ENCODE data around the gene ST8SIA2.

The ST8SIA2 gene

DNA sequence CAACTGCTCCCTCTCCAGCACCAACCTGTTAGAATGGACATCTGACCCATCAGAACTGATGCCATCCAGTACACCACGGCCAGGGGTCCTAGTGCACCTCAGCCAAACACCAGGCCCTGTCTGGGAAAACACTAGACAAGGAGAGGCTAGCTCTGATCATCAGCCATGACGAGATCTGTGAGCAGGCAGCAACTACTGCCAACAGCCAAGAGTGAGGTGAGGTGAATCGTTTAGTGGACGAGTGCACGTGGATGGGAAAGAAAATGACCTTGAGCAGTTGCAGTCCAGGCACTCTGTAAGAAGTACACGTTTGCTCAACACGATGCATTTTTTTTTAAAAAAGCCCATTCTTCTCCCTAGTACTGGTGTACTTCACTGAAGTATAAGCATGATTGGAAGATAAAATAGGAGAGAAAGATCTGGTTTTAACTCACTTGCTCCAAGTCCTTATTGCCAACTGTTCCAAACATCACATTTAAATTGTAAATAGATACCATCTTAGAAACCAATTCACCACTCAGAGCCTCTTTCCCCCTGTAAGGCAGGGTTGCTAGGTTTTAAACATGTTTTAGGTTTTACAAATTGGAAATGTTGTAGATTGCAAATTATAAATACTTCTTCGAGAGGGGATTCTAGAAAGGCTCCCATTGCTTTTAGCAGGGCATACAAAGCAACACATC lies 5.7 kb downstream of the ST8SIA2 start:
- DNase-seq: no peak

DNA sequence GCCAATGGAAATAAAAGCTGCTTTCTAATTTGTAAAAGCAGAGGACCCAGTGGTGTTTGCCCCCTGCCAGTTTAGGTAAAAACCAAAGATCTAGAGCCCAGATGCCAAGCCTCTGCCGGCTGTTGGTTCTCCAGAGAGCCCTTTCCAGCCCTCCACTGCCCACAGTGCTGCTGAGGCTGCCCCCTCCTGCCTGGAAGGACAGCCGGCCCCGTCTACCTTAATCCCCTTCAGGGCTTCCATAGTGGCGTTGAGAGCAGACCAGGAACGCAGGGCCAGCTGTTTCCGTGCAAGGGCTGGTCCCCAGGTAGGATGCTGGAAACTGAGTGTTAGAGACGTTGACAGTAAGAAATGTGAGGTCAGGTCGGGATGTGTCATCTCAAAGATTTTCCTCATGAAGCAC lies 6.9 kb downstream of the ST8SIA2 start:
- DNase-seq: no peak

DNA sequence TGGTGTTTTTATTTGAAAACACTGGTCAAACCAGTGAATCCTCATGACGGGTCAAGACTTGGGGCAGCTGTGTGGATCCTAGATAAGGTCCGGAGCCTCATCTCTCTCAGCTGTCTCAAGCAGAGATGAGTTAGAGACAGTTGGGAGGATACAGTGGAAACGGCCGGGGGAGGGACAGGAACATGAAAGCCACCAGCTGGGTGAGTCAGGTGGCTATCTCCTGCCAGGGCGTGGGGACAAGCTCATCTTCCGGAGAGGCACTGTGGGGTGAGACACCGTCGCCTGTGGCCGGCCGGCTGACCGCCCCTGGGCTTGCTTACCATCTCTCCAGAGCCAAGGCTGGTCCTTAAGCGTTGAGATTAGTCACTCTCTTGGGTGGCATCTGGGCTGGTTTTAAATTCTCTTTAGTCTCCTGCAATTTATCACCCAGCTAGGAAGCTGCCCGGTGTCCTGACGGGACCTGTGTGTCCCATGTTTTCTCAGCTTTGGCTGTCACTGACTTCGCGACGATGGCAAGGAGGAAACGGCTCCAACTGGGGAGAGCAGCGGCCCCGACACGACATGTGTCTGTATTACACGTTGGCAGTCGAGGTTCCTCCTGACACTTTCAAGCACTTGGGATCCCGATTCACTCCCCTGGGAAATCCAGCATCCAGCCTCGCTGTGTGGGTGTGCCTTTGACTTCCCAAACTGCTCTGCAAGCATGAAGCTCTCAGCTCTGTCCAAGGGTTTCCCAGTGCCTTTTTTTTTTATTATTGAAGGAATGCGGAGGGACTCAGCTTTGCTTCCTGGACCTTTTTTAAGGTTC lies 7.5 kb downstream of the ST8SIA2 start:
- DNase-seq: no peak

DNA sequence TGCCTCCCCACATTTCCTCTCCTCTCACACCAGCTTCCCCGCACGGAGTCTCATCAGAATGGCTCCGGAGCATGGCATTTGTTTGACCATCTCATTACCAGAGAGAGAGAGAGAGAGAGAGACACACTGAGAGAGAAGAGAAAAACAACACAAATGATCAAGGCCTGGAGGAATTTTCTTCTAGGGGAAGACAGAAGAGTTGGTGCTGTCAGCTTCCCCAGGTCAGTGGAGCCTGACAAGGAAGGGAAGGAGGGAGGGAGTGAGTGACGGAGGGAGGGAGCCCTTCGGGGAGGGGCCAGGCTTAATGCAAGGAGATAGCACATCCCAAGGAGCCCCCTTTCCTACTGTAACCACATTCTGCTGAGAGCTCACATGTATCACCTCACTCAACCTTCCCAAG lies 9.1 kb downstream of the ST8SIA2 start:
- no peak for DNase-seq

DNA sequence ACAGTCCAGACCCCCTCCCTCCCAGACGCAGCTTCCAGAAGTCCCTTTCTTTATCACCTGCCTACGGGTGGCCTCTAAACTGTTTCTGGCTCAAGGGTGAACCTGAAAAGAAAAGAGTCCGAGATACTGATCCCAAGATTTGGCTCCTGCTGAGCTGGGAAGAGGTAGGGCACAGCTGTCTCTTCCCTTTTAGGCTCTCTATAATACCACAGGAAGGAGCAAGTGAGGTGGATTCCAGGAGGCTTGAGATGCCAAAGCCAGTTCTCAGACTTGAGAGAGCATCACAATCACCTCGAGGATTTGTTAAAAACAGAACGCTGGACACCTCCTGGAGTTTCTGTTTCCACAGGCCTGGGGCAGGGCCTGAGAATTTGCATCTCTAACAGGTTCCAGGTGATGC lies 12.3 kb downstream of the ST8SIA2 start:
- no peak for DNase-seq

DNA sequence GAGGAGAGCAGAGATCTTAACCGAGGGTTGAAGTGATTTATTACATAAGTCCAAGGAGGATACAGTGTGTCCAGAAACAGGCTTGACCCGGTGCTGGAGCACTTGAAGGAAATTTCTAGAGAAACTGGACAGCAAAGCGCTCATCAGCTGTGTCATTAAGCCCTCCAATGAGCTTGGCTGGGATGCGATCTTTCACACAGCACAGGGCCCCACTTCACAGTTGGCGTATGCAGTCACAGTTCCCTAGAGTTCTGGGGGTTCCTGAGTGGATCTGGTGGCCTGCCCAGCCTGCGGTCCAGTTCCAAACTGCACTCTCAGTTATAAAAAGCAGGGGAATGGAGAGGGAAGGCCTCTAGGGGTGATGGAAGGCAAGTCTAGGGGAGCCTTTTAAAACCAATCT lies 13.6 kb downstream of the ST8SIA2 start:
- no peak for DNase-seq

DNA sequence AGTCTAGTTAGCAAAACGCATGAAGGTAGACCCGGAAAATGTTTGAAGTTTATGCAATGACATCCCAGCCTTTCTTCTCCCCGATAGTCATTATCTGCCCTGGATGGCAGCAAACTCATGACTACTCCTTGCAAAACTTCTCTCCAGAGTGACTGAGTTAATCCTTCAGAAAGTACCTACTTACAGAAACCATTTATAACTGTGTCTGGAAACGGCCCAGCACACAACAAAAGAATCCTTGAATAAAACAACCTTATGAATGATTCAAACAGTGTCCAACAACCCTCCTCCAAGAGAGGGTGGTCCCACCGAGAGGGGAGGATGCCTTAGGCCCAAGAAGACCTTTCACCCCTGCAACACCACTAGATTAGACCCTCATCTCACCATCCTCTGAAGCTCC lies 14.2 kb downstream of the ST8SIA2 start:
- DNase-seq: no peak

DNA sequence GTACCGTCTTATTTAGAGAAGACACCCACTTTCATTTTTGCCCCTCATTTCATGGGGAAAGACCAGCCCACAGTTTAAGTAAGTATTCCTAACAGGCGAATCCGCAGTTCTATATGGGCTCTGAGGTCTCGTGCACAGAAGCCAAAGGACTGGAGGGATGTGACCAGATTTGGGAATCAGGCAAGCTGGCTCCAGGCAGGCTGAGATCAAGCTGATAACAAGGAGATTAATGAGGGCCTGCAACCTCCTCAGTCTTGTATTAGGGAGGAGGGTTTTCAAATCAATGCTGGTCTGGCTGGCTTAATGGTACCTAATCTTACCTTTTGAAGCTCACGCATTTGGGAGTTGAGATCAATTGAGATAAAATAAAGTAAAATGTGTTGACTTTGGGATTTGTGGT lies 15.3 kb downstream of the ST8SIA2 start:
- no peak for DNase-seq

DNA sequence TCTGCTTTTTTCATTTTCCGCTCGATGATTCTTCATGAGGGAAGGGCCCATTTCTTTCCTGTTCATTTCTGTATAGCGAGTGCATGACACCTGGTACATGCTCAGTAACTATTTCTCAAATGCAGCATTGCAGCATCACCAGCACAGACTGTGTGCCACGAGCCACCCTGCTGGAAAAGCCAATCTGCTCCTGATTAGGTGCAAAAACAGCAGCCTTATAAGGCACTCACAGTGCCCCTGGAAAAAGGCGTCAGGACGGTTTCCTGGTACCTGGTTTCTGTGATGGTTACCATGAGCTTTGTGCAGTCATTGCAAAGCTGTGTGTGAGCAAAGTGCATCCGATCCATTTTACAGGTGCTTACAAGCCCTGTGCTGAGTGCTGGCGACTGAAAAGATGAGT lies 15.8 kb downstream of the ST8SIA2 start:
- no peak for DNase-seq

DNA sequence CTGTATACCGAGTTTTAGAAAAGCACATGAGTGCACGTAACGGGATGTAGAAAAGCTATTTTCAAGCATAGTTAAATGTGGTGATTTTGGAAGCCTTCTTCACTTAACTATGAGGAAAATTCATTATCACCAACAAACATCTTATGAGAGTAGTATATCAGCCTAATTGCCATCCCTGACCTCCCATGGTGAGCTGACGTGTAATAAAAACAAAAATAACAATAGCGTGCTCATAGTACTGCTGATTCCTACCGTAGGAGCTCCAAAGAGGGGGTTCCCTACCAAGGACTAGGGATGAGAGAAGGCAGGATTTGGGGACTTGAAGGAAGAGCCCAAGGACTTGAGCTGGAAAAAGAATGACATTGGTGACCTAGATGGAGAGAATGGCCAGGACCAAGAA lies 16.9 kb downstream of the ST8SIA2 start:
- DNase-seq: no peak

DNA sequence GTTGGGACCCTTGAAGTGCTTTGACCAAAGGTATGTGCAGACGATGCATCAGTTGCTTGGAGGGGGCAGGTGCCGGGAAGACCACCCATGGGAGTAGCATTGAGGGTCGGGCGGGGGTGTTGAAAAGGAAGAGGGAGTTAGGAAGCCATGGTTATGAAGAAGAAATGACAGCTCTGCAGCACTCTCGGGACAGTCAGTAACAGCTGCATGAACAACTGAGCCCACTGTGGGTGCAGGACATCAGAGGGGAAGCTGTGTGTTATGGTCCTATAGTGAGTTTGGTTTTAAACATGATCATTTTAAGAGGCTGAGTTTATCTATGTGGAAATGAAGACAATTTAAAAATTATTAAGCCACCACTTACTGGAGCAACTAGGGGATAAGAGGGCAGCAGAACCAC lies 17.6 kb downstream of the ST8SIA2 start:
- no peak for DNase-seq

DNA sequence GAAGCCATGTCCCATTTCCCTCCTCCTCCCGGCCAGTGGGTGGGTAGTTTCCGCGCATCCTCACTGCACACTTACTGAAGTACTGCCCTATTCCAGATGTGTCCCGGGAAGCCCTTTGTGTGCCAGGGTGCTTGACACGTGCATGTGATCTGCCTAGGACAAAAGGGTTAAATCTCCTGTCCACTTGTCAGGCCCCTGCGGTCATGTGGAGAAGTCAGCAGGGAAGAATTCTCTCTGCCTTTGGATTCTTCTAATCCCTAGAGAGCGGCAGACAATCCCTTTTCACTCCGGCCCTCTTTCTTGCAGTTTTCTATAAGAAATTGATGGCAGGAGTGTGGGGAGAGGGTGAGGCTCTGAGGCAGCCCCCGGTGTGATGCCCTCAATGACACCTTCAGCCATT lies 19.8 kb downstream of the ST8SIA2 start:
- DNase-seq: no peak

DNA sequence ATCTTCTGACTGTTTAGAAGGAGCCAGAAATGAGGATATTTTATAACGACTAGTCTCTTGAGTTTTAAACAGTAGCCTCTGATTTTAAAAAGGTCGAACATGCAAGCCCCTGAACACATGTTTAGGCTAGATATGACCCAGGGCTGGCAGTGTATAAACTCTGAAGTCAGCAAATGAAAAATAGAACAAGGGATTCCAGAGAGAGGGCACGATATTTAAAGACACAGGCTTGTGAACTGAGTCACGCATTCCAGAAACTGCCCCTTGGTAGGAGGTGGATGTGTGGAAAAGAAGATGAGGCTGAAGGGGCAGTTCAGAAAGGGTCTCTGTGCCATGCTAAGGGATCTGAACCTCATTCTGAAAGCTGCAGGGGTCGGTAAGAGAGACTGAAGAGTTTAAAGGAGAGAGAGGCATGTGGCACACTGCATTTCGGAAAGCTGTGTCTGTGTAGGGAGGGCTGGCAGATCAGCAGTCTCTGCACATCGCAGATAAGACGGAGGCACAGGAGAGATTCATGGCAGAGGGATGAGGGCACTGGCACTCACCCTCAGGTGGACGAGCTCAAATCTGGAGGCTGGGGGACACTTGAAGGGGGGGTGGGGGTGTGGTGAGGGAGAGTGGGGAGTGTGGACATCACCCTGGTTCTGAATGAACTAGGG lies 22.1 kb downstream of the ST8SIA2 start:
- DNase-seq: no peak

DNA sequence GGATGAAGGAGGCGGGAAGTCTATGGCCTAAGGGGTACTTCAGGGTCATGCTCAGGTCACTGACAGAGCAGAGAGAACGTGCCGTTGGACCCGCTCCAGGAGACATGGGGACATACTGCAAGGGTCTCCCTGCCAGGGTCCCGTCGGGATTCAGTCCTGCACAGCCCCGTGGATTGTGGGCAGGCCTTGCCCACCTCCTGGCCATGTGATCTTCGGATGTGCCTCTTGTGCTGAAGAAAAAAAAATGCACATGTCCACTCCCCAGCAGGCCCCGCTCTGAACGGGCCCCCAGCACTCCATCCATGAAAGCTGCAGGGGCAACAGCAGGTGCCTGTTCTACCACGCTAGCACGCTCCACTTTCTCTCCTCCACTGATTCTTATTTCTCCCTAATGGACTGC lies 22.9 kb downstream of the ST8SIA2 start:
- DNase-seq: no peak

DNA sequence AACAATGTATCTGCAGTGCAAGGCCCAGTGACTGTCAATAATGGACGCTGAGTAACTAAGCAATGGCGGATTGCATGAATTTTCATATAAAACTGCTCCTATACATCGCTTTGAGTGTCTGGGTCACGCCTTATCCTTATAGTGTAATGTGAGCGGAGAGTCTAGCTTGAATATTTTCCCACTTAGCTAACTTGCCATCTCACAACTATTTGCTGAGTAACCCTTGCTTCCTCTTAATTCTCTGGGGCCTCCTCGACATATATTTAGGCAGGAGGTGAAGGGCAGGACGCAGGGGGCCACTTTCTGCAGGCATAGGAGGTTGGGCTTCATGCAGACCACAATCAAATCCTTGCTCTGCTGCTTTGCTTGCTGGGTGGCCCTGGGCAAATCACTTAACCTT lies 24.0 kb downstream of the ST8SIA2 start:
- DNase-seq: no peak

DNA sequence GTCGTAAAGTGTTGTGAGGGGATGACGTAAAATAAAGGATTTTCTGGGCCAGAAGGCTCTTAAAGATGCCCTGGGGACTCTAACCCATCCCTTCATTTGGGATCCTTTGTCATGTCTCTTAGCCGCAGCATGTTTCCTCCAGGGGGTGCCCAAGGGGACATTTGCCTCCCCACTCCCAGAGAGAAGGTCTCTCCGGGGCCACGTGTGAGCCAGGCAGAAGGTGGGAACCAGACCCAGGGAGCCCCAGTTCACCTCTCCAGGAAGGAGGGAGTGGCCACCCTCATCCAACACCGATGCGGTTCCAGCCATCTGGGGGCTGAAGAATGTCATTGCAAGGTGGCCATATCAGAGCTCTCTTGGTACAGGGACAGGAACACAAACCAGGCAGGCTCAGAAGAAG lies 25.2 kb downstream of the ST8SIA2 start:
- DNase-seq: no peak

DNA sequence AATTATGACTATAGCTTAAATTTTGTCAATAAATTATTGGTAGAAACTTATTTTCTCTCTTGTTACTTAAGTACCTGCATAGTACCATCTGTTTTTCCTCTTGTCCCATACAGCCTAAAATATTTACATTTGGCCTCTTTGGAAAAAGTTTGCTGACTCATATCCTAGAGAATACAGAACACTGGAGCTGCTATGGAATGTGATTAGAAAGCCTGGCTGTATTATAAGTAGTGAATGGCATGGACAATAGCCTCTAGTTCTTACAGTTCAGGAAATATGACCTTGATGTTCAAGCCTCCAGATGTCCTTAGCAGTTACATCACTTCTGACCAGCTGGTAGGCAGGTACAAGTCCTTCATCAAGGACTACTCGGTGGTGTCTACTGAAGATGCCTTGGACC lies 28.3 kb downstream of the ST8SIA2 start:
- DNase-seq: no peak

DNA sequence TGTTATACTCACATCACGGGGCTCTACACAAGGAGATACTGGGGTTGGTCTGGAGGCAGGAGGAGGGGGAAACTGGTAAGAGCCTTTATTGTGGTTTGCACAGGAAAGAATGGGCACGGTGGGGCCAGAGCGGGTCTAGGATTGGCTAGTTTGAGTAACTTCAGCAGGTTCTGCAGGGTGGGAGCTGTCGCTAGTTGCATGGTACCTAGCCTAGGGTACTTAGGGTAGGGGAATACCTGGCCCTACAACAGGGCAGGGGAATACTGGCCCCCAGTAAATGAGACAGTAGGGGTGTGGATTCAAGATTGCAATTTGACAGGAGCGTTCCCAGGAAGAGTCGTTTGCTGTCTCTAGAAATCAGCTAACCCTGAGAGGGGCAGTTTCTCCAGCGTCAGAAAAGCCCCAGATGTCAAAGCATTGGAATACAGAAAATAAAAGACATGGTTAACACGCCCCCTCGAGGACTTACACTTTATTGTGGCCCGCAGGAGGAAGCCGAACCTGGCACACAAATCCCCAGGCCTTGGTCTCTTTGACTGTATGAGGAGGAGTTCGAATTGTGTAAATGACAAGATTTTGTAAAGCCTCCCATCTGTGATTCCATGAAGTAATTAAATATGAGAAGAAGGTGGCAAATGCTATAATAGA lies 32.0 kb downstream of the ST8SIA2 start:
- no peak for DNase-seq

DNA sequence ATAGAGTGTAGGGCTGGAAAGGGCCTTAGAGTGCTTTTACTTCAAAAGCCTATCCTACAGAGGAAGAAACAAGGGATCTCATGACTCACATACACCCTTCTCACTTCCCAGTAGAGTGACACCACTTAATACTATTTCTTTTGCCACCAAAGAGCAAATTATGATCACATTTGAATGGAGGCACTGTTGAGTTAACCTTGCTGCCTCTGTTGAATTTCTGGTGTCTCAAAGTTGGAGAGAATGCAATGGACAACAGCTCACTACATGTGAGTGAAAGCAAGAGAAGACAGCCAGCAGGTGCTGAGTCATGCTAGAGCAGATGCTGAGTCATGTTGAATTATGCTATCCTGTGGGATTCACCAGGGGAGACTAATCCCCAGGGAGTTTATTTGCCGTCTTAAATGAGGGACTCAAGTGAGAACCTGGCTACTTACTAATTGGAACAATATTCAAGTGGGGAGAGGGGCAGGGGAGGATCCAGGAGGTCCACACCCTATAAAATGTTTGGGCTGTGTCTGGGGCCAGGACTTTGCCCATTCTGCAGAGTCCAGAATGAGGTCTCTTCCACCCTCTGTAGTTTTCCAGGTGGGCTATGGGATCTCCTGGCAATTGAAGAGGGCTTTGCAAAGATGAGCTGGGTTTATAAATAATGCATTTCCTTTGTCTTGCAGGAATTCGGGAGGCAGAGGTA lies 35.8 kb downstream of the ST8SIA2 start:
- no peak for DNase-seq

DNA sequence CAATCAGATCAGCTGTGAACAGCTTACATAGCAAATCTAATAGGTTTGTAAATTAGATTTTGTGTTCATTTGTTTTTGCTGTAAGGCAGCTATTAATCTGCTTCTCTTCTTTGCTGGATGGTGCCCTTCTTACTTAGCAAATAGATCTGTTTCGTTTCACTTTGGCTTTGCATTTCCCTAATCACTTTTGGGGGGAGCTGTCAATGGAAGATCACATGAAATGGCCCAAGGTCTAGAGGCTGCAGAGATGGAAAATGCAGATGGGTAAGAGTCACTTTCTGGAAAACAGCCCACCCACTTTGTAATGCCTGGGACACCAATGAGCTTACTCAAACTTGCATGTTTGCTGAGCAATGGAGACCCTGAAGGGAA lies 36.4 kb downstream of the ST8SIA2 start:
- DNase-seq: no peak

DNA sequence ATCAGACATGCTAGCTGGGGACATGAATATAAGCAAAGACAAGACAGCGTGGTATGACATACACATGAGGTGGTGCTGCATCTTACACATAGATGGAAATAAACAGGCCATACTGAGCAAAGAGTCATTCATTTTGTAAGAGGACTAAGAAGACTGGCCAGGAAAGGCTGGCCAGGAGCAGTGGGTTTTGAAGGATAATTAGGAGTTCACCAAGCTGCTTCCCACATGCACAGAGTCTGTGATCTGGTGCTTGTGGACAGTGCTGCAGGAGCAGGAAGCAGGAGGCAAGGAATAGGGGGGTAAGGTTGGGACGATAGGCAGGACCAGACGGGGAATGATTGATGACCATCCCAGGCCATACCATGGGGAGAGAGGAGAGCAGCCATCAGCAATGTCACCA lies 41.5 kb downstream of the ST8SIA2 start:
- DNase-seq: no peak

DNA sequence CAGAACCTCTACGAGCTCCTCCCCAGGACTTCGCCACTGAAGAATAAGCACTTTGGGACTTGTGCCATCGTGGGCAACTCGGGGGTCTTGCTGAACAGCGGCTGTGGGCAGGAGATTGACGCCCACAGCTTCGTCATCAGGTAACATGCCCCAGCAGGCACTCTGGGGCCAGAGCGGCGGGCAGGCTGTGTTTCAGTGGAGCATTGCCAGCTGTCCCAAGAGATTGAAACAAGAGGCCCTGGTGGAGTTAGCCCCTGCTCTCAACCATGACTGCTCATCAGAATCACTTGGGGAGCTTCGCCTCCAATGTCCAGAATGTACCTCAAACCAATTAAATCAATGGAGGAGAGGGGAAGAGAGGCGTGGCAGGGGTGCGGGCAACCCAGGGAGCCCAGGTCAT lies 44.8 kb downstream of the ST8SIA2 start:
- DNase-seq: no peak

DNA sequence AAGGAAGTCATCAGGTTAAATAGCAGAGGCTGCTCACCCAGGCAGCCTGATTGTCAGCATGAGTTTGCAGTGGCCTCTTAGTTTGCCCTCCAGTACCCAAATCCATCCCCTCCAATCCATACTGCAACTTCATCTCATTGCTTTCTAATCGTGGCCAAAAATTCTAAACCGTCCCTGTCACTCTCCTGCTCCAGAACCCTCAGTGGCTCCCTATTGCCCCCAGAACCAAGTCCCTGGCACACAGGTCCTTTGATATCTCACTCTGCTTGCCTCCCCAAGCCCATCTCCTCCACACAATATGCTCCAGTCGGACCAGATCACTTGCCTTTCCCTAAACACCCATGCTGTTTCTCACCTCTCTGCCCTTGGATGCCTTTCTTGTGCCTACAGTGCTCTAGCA lies 49.7 kb downstream of the ST8SIA2 start:
- DNase-seq: no peak
